ENCODE data around the gene SEH1L.
"Not testable (repeated sequence)": the region's sequence is repeated elsewhere in the genome, so short reads cannot be mapped to it uniquely, and the experiment has no call there.

SEH1L gene

DNA sequence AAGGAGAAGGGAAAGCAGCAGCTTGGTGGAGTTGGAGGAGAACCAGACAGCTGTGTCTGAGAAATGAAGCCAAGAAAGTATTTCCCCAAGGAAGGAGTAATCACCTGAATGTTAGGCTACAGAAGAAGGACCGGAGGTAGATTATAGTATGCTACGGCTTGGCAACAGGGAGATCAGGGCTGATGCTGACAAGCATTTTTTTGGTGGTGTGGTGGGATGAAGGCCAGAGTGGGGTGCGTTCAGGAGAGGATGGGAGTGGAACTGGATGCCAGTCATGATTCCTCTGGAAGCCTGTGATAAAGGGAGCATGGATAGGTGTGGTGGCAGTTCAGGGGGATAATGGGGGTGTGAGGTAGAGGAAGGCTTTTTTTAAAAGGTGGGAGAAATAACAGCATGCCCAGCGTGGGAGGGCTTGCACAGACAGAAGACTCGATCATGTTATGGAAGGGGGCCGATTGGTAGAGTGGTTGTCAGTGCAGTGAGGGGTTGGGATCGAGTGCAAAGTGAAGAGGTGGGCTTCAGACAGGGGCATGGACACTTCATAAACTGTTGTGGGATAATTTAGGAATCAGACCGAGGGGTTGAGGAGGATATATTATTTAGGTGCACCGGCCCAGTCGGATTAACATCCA is 49.0 kb downstream of the SEH1L start:
- TF ChIP-seq, protein P1, sequence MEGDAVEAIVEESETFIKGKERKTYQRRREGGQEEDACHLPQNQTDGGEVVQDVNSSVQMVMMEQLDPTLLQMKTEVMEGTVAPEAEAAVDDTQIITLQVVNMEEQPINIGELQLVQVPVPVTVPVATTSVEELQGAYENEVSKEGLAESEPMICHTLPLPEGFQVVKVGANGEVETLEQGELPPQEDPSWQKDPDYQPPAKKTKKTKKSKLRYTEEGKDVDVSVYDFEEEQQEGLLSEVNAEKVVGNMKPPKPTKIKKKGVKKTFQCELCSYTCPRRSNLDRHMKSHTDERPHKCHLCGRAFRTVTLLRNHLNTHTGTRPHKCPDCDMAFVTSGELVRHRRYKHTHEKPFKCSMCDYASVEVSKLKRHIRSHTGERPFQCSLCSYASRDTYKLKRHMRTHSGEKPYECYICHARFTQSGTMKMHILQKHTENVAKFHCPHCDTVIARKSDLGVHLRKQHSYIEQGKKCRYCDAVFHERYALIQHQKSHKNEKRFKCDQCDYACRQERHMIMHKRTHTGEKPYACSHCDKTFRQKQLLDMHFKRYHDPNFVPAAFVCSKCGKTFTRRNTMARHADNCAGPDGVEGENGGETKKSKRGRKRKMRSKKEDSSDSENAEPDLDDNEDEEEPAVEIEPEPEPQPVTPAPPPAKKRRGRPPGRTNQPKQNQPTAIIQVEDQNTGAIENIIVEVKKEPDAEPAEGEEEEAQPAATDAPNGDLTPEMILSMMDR (IDR thresholded peaks at IDR 0.05; ENCODE audit: extremely low read depth, missing control alignments): no peak
- no peak for DNase-seq (ENCODE audit: low spot score)

DNA sequence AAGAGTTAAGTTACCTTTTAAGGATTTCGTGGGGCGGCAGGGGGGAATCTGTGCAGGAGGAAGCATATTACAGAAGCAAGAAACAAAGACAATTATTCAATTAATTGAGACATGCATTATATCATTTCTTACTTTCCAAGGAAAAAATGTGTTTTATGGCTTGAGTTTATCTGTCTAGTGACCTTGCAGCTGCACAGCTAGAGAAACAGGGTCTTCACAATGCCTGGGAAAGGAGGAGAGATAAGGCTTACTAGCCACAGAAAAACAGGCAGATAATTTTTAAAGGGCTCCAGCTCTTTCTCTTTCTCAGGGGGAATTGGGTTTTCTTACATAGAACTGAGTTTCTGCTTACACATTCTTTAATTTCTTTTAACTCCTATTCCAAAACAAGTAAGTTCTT is 49.5 kb downstream of the SEH1L start:
- DNase-seq (ENCODE audit: low spot score): not testable (repeated sequence)

DNA sequence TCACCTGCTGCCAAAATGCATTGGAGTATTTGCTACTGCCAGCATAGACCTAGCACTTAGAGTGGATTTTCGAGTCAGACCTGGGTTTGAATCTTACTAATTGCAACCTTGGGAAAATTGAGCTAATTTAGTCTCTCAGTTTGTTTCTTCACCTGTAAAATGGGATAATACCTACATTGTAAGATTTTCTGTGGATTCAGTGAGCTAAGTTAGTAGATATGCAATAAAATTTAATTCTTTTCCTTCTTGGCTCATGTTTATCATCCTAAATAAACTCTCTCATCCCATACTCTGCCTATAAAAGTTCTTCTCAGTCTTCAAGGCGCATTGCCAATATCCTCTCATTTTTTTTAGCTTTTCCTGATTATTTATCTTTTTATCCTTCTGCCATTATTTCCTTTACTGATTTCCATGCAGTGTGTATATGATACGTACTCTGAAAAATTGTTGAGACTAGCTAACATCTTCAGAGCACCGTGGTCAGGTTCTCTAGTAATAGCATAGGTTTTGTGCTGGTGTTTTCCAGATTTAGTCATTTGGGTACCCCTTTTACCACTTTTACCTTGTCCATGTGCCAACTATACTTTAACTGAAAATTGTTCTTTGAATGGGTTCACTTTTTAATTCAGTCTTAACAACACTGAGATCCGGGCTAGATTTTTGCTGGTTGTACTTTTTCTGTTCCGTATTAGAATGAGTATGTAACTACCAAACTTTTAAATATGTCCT is 50.7 kb downstream of the SEH1L start:
- TF ChIP-seq, protein P1 (IDR thresholded peaks at IDR 0.05; ENCODE audit: extremely low read depth, missing control alignments): no peak
- DNase-seq (ENCODE audit: low spot score): no peak

DNA sequence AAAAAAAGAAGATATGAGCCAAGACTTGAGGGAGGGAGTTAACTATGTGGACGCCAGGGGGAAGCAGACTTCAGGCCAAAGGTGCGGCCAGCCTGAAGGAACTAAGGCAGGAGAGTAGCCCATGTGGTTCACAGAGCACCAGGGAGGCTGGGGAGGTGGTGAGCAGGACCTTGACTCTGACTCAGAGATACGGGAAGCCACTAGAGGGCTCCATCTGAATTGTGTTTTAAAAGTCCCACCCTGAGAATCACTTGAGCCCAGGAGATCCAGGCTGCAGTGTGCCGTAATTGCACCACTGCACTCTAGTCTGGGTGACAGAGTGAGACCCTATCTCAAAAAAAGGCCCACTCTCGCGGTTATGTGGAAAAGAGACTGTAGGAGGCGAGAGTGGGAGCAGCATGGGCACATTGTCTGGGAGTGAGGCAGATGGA is 55.7 kb downstream of the SEH1L start:
- TF ChIP-seq, protein P1 (IDR thresholded peaks at IDR 0.05; ENCODE audit: extremely low read depth, missing control alignments): peak; percentile 24
- peak; percentile 33 for DNase-seq (ENCODE audit: low spot score)

DNA sequence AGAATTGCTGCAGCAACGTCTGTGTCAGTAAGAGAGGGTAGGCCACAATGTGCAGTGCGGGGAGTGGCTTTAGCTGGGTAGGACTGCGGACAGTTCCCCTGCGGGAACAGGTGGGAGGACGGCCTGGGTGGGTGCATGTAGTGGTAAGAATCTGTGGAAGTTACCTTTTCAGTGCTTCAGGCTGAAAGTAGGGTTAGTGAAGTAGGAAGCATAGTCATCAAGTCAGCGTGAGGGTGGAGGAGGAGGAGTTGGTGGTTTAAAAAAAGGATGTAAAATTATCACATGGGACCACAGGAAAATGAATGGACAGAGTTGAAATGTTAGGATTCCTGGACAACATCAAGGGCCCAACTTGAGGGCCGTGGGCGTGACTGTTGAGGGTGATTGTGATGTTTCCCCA is 56.6 kb downstream of the SEH1L start:
- TF ChIP-seq, protein P1 (IDR thresholded peaks at IDR 0.05; ENCODE audit: extremely low read depth, missing control alignments): no peak
- no peak for DNase-seq (ENCODE audit: low spot score)

DNA sequence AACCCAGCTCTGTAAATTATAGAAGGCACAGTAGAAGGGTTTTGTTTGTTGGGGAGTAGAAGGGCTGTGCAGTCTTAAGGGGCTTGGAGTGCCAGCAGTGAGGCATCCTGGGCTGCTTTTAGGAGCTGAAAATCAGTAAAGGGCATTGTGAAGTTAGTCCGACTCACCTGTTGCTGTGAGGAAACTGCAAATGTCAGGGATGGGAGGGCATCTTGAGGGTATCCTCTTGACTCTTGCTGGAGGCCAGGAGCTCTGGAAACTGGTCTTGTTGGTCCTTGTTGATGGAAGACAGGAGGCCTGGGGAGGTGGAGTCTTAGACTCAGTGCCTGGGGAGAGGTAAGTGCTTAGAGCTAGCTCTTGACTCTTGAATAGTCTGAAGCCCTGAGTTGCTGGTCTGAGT is 57.5 kb downstream of the SEH1L start:
- TF ChIP-seq, protein P1 (IDR thresholded peaks at IDR 0.05; ENCODE audit: extremely low read depth, missing control alignments): no peak
- DNase-seq (ENCODE audit: low spot score): no peak

DNA sequence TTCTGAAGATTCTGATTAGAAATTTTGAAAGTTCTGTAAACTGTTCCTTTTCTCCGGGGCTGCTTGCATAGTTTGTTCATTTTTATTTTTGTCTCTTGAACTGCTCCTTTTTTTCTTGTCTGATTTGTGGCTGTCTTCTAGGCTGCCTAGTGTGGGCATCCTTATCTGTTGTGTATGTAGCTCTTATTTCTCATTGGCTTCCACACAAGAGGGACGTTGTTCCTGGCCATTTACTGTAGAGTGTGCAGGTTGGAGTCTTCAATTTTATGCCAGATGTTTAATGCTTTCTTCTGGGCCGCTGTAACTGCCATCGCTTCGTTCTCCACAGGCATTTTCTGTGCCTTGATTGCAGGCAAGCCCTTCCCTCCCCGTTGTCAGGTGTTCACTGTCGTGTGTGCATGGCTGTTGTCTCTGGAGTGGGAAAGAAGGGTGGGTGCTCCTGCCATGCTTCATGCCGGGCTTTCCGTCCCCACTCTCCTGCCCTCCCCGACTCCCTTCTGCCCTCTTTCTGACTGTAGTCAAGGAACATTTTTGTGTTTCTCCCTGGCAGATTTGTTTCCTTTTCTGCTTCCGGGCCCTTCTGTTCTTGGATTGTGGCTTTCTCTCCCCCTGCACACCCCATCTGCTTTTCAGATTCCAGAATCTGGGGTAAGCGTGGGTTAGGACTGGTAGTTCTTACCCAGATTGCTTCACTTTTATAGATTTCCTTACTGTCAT is 58.9 kb downstream of the SEH1L start:
- no peak for DNase-seq (ENCODE audit: low spot score)
- TF ChIP-seq, protein P1 (IDR thresholded peaks at IDR 0.05; ENCODE audit: extremely low read depth, missing control alignments): no peak

All from GM20000 (cell line).